HG03432 (cell line): ENCODE measurements around the gene CMIP.
"Not testable (repeated sequence)": the region's sequence is repeated elsewhere in the genome, so short reads cannot be mapped to it uniquely, and the experiment has no call there.

Experiments used
- ATAC-seq: cut with Tn5 transposase; IDR thresholded peaks from one replicate; pipeline ENCODE4 v1.9.1; 2021; ENCODE audit warnings: mild to moderate bottlenecking, moderate library complexity; ENCODE audit not compliant: unreplicated experiment

The CMIP gene

DNA sequence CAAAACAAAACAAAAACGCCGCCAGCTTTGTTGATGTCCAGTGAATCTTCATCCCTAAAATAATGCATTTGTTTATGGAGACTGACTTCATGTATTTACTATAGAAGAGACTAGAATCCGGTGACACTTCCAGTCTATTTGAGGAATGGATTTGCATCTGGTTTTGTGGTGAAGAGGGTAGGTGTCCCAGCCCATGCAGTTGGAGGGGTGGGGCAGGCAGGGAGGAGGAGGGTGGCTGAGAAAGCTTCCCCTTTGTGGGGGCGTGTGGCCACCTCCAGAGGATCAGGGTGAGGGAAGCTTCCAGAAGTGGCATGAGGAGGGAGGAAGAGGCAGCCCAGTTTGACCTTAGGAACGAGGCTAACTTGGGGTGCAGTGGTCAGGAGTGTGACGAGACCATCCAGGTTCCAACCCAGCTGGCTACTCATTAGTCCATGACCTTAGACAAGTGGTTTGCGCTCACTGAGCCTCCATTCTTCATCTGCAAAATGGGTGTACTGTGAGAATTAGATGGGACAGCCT lies 69.5 kb downstream of the CMIP start:
- peak; percentile 77 for ATAC-seq

- no peak for ATAC-seq
Measured at GRCh38 chr16:81514568-81515258, 70.1 kb downstream of the CMIP start.

DNA sequence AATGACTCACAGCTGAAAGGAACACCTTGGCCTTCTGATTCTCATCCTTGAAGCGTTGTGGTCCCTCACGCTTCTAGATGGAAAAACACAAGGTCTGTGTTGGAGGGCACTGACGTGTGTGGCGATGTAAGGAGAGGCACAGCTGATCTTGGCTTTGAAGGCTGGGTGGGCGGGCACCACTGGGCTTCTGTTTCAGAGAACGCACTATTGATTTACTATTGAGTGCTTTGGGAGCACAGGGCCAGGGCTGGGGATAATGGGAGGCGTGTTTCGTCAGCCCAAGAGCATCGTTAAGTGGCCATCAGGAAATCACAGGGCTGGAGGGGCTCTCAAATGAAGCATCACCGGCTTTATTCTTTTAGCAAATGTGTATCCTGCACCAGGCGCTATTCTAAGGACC lies 70.7 kb downstream of the CMIP start:
- no peak for ATAC-seq

GRCh38 chr16:81515721-81516120 lies 71.1 kb downstream of the CMIP start:
- no peak for ATAC-seq

- no peak for ATAC-seq
Measured at GRCh38 chr16:81516478-81517149, 72.0 kb downstream of the CMIP start.

DNA sequence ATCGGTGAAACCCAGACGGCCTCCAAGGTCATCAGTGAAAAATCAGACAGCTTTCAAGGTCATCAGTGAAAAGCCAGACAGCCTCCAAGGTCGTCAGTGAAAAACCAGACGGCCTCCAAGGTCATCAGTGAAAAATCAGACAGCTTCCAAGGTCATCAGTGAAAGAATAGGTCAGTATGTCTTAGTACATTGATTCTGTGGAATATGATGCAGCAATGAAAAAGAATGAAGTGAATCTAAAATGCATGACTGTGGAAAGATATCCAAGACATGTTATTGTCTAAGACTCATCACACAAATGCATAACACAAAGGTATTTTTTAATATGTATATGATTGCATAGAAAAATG lies 72.5 kb downstream of the CMIP start:
- no peak for ATAC-seq

- no peak for ATAC-seq
Measured at GRCh38 chr16:81517629-81518438, 73.2 kb downstream of the CMIP start.

- no peak for ATAC-seq
Measured at GRCh38 chr16:81518439-81518757, 73.8 kb downstream of the CMIP start.

- ATAC-seq: no peak
Measured at GRCh38 chr16:81519301-81520150, 74.9 kb downstream of the CMIP start.

DNA sequence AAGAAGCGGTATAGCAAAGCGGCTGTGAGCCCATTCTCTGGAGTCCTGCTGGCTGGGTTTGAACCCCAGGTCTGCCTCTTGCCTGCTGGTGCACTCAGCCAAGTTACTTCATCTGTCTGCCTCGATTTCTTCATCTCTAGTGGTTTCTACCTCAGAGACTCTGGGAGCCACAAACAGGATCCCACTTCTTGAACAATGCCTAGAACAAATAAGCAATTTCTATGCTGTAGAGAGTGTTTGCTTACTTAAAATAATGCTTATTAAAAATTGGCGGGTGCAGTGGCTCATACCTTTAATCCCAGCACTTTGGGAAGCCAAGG lies 75.5 kb downstream of the CMIP start:
- no peak for ATAC-seq

GRCh38 chr16:81520560-81521135 lies 76.0 kb downstream of the CMIP start:
- no peak for ATAC-seq

GRCh38 chr16:81521141-81521626 lies 76.6 kb downstream of the CMIP start:
- peak; percentile 71 for ATAC-seq

DNA sequence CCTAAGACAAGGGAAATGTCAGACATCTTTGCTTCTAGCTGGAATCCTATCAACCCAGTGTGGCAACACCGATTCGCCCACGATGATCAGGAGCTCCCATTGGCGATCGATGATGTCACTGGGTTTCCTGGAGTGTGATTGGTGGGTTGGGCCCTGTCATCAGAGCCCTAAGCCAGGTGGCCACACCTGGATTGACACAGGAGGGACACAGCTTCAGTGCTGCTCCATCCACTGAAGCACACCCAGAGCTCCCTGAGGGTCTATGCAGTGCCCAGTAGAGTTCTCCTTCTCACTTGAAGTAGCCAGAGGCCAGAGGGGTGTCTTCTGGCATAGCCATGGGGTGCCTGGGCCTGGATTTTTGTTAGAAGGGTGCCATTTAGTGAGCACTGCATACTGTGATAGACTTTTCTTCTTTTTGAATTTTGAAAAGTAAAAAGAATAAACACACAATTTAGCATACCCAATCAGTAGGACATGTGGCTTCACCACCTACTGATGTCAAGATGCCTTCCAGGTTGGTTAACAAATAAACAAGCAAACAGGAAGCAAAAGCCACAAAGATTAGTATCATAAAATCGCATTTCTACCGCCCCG lies 77.6 kb downstream of the CMIP start:
- ATAC-seq: no peak

GRCh38 chr16:81522851-81523250 lies 78.2 kb downstream of the CMIP start:
- not testable (repeated sequence) for ATAC-seq

GRCh38 chr16:81523387-81524115 lies 78.9 kb downstream of the CMIP start:
- ATAC-seq: no peak

- no peak for ATAC-seq
Measured at GRCh38 chr16:81524382-81524781, 79.8 kb downstream of the CMIP start.

- ATAC-seq: not testable (repeated sequence)
Measured at GRCh38 chr16:81524885-81525284, 80.3 kb downstream of the CMIP start.

DNA sequence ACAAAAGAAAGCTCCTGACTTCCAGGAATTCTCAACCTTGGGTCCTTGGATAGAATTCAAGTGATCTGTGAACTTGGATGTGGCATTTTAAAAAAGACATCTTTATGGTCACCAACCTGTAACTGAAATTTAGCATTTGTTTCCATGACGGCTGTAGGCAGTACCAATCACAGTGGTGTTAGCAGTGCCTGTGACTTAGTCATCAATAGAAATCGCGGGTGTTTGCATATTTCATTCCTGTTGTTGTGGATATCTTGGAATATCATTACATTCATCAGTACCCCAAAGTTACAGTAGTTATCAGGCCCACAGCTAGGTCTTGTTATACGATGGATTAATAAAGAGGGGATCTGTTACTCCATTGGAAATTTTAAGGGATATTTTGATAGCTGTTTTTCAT lies 81.6 kb downstream of the CMIP start:
- ATAC-seq: no peak

- no peak for ATAC-seq
Measured at GRCh38 chr16:81526935-81527334, 82.3 kb downstream of the CMIP start.
